Duodenal mucosa (tissue), 2 donors: Measurements from ENCODE around the gene PER1.
A peak's percentile ranks its signal among the peaks of the same experiment; 100 is the strongest.
"Not testable (repeated sequence)": the region's sequence is repeated elsewhere in the genome, so short reads cannot be mapped to it uniquely, and the experiment has no call there.

Experiments used
- H3K27ac ChIP-seq: one replicate; pipeline ENCODE4 v1.7.0; 2013; ENCODE audit warnings: low read depth, low read length
- H3K27me3 ChIP-seq, 2 donors: one replicate each; pipeline ENCODE4 v1.7.0; 2013; ENCODE audit warnings: low read length in 2 of 2, control low read depth in 1 of 2; ENCODE audit not compliant: insufficient read depth in 2 of 2, control insufficient read depth in 1 of 2
- H3K36me3 ChIP-seq, 2 donors: one replicate each; pipeline ENCODE4 v1.7.0; 2013; ENCODE audit warnings: low read length in 2 of 2, control low read depth in 1 of 2; ENCODE audit not compliant: insufficient read depth in 2 of 2, control insufficient read depth in 1 of 2
- H3K4me1 ChIP-seq, 2 donors: one replicate each; pipeline ENCODE4 v1.7.0; 2013; ENCODE audit warnings: low read length in 2 of 2, control low read depth in 1 of 2; ENCODE audit not compliant: insufficient read depth in 2 of 2, control insufficient read depth in 1 of 2
- H3K4me3 ChIP-seq, 2 donors: one replicate each; pipeline ENCODE4 v1.7.0; 2013; ENCODE audit warnings: low read length in 2 of 2, low read depth in 1 of 2
- H3K9ac ChIP-seq, 2 donors: one replicate each; pipeline ENCODE4 v1.7.0; 2013; ENCODE audit warnings: low read length in 2 of 2, low read depth in 1 of 2
- H3K9me3 ChIP-seq, 2 donors: one replicate each; pipeline ENCODE4 v1.7.0; 2013; ENCODE audit warnings: low read length in 2 of 2, control low read depth in 1 of 2; ENCODE audit not compliant: control insufficient read depth in 1 of 2

PER1 gene

DNA sequence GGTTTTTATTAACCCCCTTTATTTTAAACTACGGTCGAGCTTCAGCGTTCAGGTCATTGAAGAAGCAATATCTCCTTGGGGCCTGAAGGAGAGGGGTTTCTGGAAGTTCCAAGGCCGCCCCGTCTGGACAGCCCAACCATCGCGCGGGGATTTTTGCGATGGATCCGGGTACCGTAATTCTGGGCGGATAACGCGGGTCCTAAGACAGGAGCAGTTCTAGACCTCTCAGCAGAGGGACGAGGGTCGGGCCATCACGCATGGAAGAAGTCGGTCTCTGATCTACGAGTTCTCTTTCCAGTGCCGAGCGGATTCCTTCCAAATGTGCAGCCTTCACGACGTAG lies 34.2 kb upstream of the PER1 start:
- Histone ChIP-seq H3K9ac (peak overlapping the region; percentile 83 to 94), H3K4me3 (peak overlapping the region; percentile 92 to 94), H3K36me3 (no peaks in the 10 kb centered on the region), H3K9me3 (no peaks in the 10 kb centered on the region), H3K27ac (peak overlapping the region; percentile 93), H3K4me1 (peaks cover 24 to 26% of the 10 kb centered on the region in 2 donors), H3K27me3 (no peaks in the 10 kb centered on the region)

DNA sequence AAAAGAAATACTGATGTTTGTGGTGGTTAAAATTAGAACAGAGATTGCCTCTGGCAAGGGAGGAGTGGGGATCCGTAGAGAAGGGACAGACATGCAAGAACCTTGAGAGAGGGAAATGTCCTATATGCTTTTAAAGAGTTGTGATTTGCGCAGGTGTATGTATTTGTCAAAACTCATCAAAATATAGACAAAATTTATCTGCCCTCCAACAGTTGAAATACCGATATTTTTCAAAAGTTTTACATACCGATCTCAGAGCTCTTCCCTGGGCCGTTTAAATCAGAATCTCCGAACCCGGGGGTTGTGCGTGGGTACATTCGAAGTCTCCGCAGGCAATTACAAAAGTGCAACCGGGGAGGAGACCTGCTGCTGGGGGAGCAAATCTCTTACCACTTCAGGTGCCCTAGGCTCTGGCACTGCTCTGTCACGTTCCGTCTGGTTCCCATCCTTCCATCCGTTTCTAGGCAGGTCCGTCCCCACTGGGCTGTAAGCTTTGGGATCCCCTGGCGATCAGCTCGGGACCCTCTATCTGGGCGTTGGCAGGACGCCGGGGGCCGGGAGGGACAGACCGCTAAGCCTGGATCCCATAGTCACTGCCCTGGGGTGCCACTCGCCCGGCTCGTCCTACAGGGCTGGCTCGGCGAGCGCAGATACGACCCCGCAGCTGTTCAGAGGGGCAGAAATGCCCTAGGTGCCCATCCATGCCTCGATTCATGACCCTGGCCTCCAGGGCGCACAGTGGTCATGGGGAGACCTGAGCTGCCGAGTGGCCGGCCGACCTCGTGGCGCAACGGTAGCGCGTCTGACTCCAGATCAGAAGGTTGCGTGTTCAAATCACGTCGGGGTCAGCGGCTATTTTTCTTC lies 33.6 kb upstream of the PER1 start:
- peak overlapping the region; percentile 92 to 94 for H3K4me3 ChIP-seq
- no peaks in the 10 kb centered on the region for H3K36me3 ChIP-seq
- H3K9me3 ChIP-seq: no peaks in the 10 kb centered on the region
- H3K27me3 ChIP-seq: no peaks in the 10 kb centered on the region
- H3K27ac ChIP-seq: peak overlapping the region; percentile 93
- H3K4me1 ChIP-seq: peaks cover 22 to 24% of the 10 kb centered on the region in 2 donors
- peak overlapping the region; percentile 83 to 94 for H3K9ac ChIP-seq

DNA sequence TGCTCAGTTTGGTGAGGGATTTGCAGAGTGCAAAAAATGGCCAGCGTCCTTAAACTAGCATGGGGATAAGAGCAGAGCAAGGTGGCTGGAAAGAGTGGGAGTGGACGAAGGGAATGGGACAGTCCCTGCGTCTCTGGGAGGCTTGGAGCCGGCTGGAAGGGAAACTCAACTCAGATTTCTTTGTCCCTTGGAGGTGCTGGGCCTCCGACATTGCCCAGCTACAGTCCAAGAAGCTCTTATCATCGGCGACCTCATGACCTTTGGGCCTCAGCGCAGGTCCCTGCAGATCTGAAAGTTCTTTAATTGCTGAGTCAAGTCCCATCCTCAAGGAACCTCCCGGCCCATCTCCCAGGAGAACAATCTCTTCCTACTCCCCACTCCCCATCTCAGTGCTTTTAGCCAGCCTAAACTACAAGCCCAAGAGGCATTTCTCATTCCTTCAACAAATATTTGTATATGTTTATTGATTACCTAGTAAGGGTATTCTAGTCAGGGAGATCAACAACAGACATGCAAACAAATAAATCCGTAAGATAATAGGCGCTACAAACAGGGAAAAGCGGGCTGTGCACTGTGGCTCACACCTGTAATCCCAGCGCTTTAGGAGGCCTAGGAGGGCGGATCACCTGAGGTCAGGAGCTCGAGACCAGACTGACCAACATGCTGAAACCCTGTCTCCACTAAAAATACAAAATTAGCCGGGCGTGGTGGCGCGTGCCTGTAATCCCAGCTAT lies 25.0 kb upstream of the PER1 start:
- no peaks in the 10 kb centered on the region for H3K9me3 ChIP-seq
- peaks cover 26 to 28% of the 10 kb centered on the region in 2 donors for H3K4me1 ChIP-seq
- H3K4me3 ChIP-seq: peak overlapping the region; percentile 72 to 88
- H3K36me3 ChIP-seq: no peaks in the 10 kb centered on the region
- H3K27ac ChIP-seq: no peak overlapping the region
- H3K9ac ChIP-seq: peak overlapping the region; percentile 64 to 76
- no peaks in the 10 kb centered on the region for H3K27me3 ChIP-seq

DNA sequence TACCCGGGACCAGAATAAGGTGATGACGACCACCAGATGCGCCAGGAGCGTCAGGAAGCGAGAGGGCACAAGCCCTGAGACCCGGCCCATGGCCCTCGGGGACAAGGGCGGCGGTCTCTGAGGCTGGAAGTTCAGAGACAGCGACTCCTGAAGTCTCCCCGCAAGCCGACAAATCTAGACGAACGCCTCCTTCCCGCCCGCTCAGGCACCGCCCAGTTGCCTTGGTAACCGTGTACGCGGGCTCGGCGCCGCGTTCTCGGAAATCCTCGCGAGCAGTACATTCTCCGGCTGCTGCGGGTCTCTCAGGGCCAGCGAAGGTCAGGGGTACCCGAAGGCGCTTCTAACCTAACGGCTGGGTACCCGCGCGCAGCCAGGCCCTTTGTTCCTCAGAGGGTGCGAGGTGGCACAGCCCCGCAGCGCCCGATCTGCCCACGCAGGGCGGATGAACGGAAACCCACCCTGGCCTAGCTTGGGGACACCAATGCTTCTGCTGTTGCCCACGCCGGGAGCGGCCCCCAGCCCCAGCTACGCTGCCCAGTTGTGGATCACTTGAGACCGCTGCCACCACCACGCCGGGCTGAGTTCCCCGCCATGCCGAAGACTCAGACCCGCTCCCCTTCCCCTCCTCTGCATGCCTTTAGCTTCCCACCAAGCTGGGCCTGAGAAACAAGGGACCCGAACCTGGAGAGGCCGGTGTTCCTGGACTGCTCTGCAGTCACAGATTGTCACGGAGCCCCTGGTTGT lies 24.2 kb upstream of the PER1 start, which contains the start of gene TMEM107:
Gene TMEM107 (minus strand): TSS at position 184 of the 744 bp plus-strand sequence. CDS start 94 bp downstream, at position 90.
- Histone ChIP-seq H3K27me3 (no peaks in the 10 kb centered on the region), H3K27ac (peak within 1 kb of the TSS; percentile 70), H3K4me1 (peaks cover 26 to 28% of the 10 kb centered on the region in 2 donors), H3K9me3 (no peaks in the 10 kb centered on the region), H3K36me3 (no peaks in the 10 kb centered on the region), H3K4me3 (peak within 1 kb of the TSS; percentile 72 to 88), H3K9ac (peak within 1 kb of the TSS; percentile 64 to 76)

DNA sequence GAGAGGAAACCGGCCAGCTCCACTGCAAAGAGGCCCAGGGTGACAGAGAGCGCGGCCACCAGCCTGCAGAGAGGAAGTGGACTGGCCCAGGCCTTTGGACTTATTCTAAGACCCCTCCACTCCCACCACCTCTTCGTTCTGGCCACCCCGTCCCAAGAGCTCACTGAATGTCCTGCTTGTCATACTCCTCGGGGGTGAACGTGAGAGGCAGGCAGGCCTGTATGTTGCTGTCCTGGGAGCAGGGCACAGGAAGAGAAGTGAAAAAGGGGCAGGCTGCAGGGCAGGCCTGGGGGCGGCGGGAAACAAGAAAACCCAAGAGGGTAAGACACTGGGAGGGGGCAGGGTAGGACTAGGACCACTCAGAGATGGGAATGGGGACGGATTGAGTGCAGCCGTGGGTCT lies 23.6 kb upstream of the PER1 start:
- no peaks in the 10 kb centered on the region for H3K27me3 ChIP-seq

DNA sequence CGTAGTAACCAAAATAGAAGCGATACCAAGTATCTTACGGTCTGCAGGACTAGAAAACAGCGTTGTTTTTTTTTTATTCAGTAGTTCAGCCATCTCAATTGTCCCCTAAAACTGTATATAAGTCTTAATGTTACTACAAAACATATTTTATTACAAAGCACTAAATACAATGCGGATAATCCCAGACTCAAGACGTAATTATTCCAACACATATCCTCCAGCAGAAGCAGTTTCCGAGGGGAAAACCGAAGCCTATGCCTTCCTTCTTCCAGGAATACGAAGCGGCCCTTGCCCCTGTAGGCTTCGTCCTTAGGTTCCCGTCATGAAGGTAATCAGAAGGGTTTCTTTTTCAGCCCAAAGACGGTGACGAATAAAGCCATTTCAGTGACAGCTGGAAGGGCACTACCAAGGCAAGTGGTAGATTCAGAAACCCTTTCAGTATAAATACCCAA lies 21.7 kb upstream of the PER1 start:
- no peaks in the 10 kb centered on the region for H3K27me3 ChIP-seq
- H3K4me1 ChIP-seq: peaks cover 26 to 28% of the 10 kb centered on the region in 2 donors
- no peaks in the 10 kb centered on the region for H3K36me3 ChIP-seq
- peak overlapping the region; percentile 65 to 71 for H3K4me3 ChIP-seq
- H3K27ac ChIP-seq: peak overlapping the region; percentile 89
- H3K9me3 ChIP-seq: no peaks in the 10 kb centered on the region
- peak overlapping the region; percentile 60 to 76 for H3K9ac ChIP-seq

More for the DNA sequence above, 23.6 kb upstream of the PER1 start:
- Histone ChIP-seq H3K9me3 (no peaks in the 10 kb centered on the region), H3K36me3 (no peaks in the 10 kb centered on the region), H3K4me1 (peaks cover 26 to 28% of the 10 kb centered on the region in 2 donors), H3K27ac (peak overlapping the region; percentile 70), H3K4me3 (peak overlapping the region; percentile 72 to 88), H3K9ac (peak overlapping the region; percentile 64 to 76)

DNA sequence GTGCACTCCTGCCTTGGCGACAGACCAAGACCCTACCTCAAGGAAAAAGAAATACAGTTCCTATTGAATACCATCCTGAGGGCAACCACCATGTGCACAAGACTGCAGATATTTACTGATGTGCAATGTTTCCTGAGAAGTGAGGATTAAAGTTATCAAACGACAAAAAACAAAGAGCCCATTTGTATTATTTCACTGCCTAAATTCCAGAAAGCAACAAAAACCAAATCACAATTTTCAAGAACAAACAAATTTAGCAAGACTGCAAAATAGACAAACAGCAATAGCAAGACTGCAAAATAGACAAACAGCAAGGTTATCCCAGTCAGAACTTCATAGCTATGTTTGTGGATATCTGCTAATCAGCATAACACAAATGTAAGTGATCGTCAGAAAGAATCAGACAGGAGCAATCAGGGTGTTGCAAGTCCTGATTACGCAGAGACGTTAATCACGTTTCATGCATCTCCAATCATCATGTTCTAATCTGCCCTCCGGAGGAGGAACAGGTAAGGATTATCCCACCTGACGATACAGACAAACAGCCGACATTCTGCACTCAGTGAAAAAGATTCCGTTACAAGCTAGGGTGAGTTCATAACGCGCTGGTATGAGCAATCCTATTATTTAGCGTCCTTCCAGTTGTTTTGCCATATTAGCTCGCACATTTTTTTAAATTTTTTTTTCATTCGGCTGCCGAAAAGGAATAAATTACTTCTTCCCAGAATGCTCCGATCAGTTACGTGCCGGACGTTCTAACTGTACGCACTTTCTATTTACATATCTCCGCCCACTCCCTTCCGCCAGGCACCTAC lies 21.1 kb upstream of the PER1 start:
- peak overlapping the region; percentile 89 for H3K27ac ChIP-seq

DNA sequence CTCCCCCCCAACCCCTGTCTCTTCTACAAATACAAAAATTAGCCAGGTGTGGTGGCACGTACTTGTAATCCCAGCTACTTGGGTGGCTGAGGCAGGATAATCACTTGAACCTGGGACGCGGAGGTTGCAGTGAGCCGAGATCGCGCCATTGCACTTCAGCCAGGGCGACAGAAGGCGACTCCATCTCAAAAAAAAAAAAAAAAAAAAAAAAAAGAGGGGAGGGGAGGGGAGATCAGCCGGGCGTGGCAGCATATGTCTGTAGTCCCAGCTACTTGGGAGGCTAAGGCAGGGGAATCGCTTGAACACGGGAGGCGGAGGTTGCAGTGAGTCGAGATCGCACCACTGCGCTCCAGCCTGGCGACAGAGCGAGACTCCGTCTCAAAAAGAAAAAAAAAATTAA lies 18.0 kb upstream of the PER1 start:
- not testable (repeated sequence) for H3K9me3 ChIP-seq, H3K9ac ChIP-seq, H3K27ac ChIP-seq, H3K36me3 ChIP-seq, H3K27me3 ChIP-seq, H3K4me3 ChIP-seq
- H3K4me1 ChIP-seq: peaks cover 9 to 11% of the 10 kb centered on the region in 2 donors

More for the DNA sequence above, 21.1 kb upstream of the PER1 start:
- Histone ChIP-seq H3K9ac (peak overlapping the region; percentile 60 to 76), H3K4me3 (peak overlapping the region; percentile 65 to 71), H3K4me1 (peaks cover 26 to 28% of the 10 kb centered on the region in 2 donors), H3K9me3 (no peaks in the 10 kb centered on the region), H3K27me3 (no peaks in the 10 kb centered on the region), H3K36me3 (no peaks in the 10 kb centered on the region)

DNA sequence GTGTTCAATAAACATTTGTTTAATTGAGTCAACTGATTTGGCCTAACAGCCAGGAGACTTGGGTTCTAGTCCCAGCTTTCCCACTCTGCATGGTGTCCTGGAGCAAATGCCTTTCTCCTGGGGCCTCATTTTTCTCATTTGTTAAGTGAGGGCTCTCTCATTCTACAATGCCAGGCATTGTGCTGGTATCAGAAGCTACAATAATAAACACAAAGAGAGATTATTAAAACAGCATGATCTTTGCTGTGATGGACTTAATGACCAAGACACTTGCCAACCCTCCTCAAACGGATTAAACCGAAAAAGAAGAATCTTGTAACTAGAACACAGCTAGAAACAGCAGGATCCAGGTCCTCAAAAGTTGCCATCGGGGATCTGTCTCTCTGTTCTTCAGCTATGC lies 15.3 kb upstream of the PER1 start:
- Histone ChIP-seq H3K27me3 (no peaks in the 10 kb centered on the region), H3K4me3 (no peak overlapping the region), H3K27ac (no peak overlapping the region), H3K9me3 (no peaks in the 10 kb centered on the region), H3K4me1 (peaks cover 15 to 18% of the 10 kb centered on the region in 2 donors), H3K36me3 (no peaks in the 10 kb centered on the region), H3K9ac (peak overlapping the region in 1 of 2 donors; percentile 4)
